CD4-positive, alpha-beta T cell treated with Interleukin-10 for 1 hour (primary cell): Measurements from ENCODE around the gene ANKRD35.
"Not testable (repeated sequence)": the region's sequence is repeated elsewhere in the genome, so short reads cannot be mapped to it uniquely, and the experiment has no call there.

Experiments used
- DNase-seq: peaks from one replicate; pipeline ENCODE4 v3.0.0-alpha.2; 2020

The ANKRD35 gene

GRCh38 chr1:145857170-145857569 is 28.5 kb downstream of the ANKRD35 start:
- no peak for DNase-seq

- no peak for DNase-seq
These were observed 30.2 kb downstream of the ANKRD35 start for GRCh38 chr1:145855426-145855948.

DNA sequence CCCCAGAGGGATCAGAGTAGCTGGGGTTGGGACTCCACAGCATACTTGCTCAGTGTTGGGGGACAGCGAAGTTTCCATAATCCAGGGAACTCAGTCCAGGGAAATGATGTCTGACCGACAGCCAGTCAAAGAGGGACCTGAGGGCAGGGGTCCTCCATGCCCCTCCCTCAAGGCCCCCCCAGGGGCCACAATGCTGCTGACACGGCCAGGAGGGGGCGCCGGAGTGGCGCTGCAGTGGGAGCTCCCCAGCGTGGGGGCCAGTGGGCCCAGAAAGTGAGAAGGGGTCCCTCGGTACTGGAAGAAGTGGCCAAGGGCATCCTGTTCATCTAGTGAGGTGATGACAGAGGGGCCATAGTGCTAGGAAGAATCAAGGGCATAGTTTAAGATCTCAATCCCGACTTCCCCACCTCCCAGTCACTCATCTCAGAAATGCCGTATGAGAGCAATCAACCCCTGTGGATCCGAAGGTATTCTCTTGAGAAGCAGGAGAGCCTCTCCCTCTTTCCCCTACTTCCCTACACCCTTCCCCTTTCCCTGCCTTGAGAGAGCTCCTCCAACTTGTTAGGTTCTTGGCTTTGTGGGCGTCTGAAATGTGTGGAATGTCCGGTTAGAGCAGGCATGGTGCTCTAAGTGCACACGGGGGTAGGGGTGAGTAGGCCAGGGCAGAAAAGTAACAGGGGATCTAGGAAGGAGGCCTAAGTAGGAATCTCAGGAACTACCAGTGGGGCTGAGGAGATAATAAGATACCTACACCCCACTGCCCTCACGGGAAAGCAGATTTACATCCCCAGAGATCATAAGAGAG is 36.1 kb downstream of the ANKRD35 start:
- DNase-seq: no peak

DNA sequence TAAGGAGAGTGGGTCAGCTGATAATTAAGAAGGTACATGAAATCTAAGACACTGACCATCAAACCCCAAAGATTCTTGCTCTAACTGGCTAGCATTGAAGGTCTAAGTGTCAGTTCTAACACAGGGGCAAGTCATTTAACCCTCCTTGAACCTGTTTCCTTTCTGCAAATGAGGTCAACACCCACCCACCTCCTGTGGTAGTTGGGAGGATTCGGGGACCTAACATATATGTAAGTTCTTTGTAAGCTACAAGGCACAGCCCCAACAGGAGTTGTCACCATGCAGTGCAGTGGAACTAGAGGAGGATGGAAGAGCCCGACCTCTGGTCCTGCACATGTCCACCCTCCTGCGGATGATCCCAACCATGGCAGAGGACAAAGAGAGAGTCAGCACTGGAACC is 37.8 kb downstream of the ANKRD35 start:
- no peak for DNase-seq

GRCh38 chr1:145846201-145846612 is 39.5 kb downstream of the ANKRD35 start:
- peak; percentile 52 for DNase-seq

- DNase-seq: peak; percentile 77
These were observed 40.0 kb downstream of the ANKRD35 start, which contains the start of gene NUDT17 for GRCh38 chr1:145845514-145846161. NUDT17 (plus strand) TSS chr1:145845630; CDS start chr1:145845641, 11 bp downstream.

GRCh38 chr1:145845144-145845513 is 40.5 kb downstream of the ANKRD35 start:
- DNase-seq: no peak

DNA sequence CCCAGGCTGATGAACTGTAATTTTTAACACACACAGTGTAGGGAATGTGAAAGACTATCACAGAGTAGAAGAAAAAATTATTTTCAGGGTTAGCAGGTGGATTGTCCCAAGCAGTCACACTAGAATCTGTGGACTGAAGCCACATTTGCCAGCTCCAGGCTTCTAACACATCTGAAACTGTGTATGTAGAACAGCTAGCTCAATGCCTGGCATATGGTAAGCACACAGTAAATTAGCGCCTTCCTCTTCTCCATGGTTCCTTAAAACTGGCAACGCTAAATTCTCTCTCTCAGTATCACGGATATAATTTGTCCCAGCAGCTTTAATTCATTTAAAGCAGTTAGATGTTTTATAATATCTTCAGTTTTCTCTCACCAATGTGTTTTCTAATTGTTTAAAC is 42.6 kb downstream of the ANKRD35 start:
- no peak for DNase-seq

GRCh38 chr1:145837656-145838055 is 48.0 kb downstream of the ANKRD35 start:
- no peak for DNase-seq

DNA sequence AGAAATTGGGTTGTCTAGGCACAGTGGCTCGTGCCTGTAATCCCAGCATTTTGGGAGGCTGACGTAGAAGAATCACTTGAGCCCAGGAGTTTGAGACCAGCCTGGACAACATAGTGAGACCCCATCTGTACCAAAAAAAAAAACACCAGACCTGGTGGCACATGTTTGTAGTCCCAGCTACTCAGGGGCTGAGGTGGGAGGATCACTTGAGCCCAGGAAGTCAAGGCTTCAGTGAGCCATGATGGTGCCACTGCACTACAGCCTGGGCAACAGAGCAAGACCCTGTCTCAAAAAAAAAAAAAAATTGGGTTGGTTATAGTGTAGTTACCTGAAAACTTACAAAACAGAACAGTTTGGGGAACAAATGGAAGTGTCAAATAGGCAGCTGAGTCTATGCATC is 54.9 kb downstream of the ANKRD35 start:
- not testable (repeated sequence) for DNase-seq

GRCh38 chr1:145828367-145829026 is 57.2 kb downstream of the ANKRD35 start:
- no peak for DNase-seq

GRCh38 chr1:145827966-145828365 is 57.7 kb downstream of the ANKRD35 start:
- DNase-seq: no peak

DNA sequence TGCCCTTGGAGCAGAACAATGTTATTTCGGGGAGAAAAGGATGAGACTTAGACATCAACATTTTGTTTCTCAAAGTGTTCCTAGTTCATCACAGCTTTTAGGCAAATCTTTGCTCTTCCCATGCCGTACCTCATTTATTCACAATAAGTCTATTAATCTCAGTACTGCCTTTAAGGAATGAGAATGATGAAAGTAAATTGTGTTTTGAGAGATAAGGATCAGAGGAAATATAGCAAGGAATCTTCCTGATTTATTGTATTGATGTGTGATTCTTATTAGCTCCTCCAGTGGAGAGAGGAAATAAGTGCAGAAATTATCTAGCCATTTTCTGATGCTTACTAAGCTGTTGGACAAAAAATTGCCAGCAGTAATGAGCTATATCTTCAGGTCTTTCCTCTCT is 59.6 kb downstream of the ANKRD35 start:
- no peak for DNase-seq

DNA sequence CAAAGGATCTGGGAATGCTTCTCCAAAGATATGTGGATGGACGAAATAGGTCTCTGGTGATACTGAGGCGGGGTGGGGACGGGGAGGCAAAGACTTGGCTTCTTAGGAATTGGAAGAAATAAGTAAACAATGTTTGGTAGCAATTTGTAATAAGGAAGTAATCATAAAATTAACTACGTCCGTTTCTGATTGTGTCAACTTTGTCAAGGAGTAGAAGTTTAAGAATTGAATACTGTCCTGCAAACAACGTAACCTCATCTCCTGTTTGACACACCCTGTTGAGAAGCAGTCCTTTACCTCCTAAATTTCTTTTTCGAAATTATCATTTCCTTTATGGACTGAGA is 61.2 kb downstream of the ANKRD35 start:
- no peak for DNase-seq

- peak; percentile 90 for DNase-seq
These were observed 61.8 kb downstream of the ANKRD35 start, which contains the start of the genes POLR3C and RNF115 for GRCh38 chr1:145823565-145824498. POLR3C (plus strand) TSS chr1:145824200; CDS start chr1:145825777, 1,577 bp downstream. RNF115 (minus strand) TSS chr1:145824095; CDS start chr1:145823873, 222 bp downstream.

DNA sequence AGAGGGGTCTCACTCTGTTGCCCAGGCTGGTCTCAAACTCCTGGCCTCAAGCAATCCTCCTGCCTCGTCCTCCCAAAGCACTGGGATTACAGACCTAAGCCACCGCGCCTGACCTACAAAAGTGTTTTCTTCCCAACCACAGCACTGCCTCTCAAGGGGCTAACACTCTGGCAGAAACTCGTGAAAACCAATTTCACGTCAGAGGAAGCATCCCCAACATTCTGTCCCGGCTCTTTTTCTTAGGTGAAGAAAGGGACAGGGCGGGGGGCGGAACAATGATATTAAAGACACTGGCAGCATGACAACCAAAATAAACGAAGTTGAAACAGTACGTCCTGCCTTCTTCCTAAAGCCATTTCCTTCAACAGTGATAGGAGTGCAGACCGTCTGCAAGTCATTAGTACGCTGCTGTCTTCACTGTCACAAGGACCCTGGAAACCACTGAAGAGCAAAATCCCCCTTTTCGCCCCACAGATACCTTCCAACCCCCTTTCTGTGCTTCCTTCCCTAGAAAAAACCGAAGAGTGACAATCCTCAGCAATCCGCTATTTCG is 62.8 kb downstream of the ANKRD35 start:
- DNase-seq: not testable (repeated sequence)

DNA sequence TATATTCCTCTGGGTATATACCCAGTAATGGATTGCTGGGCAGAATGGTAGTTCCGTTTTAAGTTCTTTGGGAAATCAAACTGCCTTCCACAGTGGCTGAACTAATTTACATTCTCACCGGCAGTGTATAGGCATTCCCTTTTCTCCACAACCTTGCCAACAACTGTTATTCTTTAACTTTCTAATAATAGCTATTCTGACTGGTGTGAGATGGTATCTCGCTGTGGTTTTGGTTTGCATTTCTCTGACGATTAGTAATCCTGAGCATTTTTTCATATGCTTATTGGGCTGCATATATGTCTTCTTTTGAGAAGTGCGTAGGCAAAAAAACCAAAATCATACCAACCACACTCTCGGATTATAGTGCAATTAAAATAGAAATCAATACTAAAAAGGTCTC is 67.6 kb downstream of the ANKRD35 start:
- peak; percentile 14 for DNase-seq
